D341Med (cell line): ENCODE data around the gene FERD3L.
"Not testable (repeated sequence)": the region's sequence is repeated elsewhere in the genome, so short reads cannot be mapped to it uniquely, and the experiment has no call there.

ENCODE experiments used
- DNase-seq: peaks from one replicate; pipeline ENCODE4 v3.0.0; 2012; ENCODE audit warnings: low spot score

The FERD3L gene, protein sequence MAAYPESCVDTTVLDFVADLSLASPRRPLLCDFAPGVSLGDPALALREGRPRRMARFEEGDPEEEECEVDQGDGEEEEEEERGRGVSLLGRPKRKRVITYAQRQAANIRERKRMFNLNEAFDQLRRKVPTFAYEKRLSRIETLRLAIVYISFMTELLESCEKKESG

DNA sequence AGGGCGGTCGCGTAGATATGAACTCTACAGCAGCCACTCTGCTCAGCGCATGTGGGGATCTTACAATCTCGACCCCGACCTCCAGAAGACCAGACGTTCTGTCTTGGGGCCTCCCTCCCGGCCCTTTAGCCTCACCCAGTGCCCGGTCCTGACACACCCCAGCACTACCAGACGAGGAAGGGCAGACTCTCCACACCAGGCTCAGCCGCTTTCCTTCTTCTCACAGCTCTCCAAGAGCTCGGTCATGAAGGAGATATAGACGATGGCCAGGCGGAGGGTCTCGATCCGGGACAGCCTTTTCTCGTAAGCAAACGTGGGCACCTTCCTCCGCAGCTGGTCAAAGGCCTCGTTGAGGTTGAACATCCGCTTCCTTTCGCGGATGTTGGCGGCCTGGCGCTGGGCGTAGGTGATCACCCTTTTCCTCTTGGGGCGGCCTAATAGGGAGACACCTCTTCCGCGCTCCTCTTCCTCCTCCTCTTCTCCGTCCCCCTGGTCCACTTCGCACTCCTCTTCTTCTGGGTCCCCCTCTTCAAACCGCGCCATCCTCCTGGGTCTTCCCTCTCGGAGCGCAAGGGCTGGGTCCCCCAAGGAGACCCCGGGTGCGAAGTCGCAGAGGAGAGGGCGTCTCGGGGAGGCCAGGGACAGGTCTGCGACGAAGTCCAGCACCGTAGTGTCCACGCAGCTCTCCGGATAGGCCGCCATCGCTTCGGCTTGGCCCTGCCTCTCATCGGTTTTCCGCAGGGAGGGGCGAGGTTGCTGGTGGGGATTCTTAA lies at the start of gene FERD3L:
Gene FERD3L, minus strand, starts transcription at position 761 of the 773 bp plus-strand sequence. Its CDS starts 59 bp downstream, at position 702.
- peak; percentile 10 for DNase-seq

DNA sequence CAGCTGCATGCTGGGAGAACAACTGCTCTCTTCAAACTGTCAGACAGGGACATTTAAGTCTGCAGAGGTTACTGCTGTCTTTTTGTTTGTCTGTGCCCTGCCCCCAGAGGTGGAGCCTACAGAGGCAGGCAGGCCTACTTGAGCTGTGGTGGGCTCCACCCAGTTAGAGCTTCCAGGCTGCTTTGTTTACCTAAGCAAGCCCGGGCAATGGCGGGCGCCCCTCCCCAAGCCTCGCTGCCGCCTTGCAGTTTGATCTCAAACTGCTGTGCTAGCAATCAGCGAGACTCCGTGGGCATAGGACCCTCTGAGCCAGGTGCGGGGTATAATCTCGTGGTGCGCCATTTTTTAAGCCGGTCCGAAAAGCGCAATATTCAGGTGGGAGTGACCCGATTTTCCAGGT lies 49.2 kb upstream of the FERD3L start:
- DNase-seq: not testable (repeated sequence)

DNA sequence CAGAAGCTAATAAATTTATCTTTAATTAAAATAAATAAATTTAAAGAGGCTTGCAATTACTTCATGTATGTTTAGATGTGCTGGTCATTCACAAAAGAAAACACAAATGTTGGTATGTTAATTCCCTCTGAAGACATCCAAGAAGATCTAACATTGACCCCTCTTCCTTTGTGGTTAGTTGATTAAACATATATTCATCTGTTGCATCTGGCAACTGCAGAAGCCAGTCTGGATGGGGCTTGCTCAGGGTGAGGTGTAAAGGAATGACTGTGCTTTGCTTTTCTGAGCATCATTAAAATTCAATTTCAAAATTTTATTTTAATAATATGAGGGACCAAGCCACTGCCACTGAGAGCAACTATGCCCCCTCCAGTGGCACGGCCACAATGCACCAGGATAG lies 36.4 kb upstream of the FERD3L start:
- no peak for DNase-seq

DNA sequence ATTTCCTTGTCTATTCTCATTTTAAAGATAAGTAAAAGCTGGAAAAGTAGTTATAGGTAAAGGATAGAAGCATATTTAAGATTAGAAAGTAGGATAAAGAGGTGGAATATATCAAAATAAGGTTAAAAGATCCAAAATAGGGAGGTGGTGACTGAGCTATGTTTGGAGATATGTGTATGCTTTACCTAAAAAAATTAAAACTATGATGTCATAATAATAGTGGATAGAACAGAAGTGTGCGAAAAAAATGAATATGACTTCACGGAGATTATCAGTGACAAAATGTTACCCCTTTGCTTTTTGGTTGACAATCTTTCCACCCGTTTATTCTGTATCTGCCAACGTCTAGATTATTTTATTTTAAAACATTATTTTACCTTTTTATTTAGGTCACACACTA lies 33.4 kb upstream of the FERD3L start:
- DNase-seq: no peak

DNA sequence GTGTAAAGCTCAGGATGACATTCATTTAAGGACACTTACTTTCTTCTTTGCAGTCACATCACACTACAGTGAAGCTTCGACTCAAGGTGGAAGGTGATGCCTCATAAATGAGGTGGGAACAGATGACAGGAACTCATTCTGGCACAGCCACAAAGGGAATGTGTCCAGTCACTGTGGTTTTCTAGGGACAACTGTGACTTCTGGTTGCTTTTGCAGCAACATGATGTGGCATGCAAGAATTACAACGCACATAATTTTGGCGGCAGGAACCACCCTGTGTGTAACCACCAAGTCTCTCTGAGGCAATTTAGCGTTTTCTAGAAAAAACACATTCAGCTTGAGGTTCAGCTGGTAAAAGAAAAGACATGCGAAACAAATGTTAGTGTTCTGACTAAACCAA lies 32.0 kb upstream of the FERD3L start:
- DNase-seq: no peak

DNA sequence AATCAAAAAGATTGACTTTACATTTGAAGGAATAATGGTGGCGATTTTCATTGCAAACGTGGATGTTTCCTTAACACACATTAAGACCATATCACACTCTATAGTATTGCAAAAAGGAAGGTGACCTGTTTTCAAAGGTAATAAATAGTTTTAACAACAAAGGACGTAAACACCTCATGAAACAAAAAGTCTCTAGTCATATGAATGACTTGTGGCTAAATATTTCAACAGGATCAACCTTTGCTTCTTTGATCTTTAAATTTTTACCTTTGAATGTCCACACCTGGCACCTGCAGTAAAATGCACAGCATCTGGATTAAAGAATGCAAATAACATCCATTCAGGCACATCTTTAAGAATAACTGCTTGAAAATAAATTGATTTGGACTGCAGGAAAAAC lies 30.0 kb upstream of the FERD3L start:
- DNase-seq: no peak

DNA sequence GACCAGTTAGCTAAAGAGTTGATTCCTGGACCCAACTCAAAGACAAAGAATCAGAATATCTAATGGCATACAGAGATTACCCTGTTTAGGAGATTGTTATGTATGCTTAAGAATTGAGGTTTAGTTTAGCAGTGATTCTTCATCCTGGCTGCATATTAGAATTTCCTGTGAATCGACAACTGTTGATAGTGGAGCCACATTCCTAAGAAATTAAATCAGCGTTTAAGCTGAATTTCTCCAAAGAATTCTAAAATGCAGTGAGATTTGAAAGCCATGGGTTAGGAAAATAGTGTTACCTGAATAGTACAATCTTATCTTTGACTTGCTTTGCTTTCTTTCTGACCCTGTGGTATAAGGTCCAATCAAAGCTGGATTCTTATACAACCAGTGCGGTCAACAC lies 16.4 kb upstream of the FERD3L start:
- no peak for DNase-seq

DNA sequence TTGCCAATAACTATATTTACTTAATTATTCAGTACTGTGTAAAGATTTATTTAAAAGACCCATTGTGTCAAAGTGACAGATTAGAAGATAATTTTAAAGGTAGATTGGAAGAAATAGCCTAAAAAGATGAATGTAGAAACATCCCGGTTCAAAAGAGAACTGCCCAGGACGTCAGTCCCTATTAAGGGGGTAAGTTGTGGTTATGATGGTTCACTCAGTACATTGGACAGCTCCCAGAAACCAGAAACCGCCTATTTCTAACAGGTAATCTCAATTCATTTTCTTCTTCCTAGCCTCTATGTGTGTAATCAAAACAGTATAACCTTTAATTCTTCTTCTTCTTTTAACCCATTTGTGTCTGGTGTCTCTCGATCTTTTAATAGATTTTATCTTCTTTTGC lies 1.5 kb upstream of the FERD3L start:
- no peak for DNase-seq

DNA sequence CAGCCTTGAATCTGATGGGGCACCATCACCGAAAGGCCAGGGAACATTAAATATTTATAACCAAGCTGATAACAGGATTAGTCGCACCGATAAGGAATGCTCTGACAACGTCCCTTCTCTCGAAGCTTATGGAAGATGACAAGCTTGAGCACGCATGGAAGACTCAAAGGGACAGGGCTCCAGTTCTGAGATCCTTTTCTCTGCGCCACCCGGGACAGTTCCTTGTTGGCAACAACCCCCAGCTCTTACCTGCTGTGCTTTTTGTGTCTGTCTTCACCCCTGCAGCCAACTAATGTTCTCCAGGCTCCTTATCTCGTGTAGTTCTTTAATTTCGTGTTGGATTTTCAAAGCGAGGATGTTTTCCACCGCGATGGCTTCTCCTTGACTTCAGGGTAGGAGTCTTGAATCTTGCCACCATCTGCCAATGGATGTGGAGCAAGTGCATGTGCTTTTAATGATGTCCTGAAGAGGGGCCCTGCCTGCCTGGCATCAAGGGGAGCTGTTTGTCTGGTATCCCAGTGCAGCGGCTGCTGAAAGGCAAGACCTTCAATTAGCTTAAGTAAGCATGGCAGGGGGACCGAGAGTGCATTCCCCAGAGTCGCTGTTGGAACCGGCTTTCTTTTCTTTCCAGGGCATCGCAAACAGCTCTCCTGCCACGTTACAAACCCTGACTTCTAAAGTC lies 354 bp upstream of the FERD3L start:
- DNase-seq: no peak

DNA sequence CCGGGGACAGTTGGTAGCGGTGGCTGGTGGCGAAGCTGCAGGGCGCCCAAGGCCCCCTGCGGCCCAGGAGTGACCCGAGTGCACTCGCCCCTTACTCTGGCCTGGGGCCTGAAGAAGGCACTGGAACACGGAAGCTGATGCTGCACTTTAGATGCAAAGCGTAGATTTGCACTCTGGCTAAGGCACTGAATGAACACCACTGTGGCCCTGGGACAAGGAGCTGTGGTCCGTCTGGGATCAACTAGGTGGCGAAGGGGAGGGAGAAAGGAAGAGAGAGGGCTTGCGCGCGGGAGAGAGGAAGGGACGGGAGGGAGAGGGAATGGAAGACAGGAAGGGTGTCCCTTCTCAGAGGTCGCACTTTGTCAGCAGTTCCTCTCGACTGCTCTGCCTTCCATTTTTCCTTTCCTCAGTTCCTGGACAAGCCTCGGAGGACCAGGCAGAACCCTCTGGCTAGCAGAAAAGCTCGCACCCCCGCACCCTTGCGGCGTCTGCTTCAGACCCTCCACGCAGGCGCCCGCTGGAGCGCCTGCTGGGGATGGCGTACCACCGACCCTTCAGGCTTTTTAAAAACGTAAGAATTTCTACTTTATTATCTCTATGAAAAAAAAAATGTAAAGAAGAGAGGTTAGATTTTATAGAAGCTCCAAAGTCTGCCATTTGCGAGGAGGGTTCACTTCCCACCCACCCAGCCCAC lies 1.2 kb downstream of the FERD3L start:
- peak; percentile 15 for DNase-seq

DNA sequence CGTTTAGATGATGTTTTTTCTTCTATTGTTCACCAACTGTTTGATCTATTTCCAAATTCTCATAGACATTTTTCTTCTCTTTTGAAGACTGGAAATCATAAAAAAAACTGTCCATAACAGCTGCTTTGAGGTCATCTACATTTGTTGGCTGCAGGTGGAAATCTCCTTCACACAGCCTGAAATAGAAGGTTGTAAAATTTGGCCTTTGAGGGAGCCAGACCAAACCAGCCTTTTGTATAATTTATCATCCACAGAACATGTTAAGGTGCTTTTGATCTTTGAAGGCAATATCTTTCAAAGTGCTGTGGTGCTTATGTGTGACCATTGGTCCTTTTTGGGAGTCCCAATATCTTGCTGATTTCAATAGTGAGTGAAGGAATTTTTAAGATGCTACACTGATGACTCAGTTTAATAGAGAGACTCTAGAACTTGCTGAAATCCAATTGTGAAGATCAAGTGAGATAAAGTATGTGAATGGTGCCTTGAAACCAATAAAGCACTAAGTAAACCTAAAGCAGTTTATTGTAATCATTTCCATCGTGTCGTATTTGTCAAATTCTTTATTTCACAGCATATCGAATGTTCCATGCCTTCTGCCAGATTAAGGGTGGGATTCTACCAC lies 5.4 kb downstream of the FERD3L start:
- DNase-seq: no peak

DNA sequence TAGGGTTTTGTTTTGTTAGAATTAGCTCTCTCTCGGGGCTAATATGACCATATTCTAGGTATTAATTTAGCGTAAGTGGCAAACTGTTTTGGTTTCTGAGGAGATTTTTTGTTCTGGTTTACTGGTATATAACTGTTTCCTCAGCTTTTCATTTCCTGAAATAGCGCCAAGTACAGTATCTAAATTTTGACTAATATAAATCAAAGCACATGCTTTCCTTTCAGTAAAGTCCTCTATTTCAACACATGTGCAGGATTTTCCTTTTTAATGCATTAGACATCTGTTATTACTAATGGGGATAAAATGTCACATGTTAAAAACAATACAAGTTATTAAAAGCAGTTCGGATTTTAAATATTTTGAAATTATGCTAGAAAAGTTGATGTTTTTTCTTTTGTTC lies 11.3 kb downstream of the FERD3L start:
- DNase-seq: no peak

DNA sequence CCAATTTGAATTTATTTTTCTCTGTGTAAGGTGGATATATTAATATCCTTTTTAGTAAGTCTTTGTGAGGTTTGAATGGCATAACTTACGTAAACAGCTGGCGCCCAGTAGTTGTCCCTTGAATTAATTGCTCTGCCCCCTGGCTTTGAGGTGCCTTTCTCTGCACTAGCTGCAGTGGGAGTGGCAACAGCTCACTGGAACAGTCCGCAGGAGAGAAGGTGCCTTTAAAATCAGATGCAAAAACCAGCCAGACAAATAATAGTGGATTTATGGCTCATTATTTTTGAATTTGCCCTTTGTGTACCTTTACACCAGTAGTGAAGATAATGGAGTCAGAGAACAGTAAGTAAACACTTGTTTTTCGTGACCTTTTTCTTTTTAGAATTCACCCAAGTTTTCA lies 11.8 kb downstream of the FERD3L start:
- DNase-seq: no peak

DNA sequence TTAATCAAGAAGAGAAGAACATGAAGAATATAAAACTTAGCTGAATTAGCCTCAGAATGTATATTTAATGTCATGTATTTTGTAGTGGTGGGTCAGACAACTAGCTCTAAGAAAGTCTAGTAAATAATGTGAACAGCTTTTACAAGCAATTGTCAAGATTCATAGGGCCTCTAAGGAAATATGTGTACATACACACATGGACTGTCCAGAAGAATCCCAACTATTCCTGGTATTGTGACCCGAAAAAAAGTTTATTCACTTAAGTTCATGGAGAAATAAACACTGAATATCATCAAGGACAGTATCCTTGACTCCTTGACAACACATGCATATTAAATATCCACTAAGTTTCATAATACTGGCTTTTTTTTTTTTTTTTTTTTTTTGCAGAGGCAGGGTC lies 16.4 kb downstream of the FERD3L start:
- no peak for DNase-seq

DNA sequence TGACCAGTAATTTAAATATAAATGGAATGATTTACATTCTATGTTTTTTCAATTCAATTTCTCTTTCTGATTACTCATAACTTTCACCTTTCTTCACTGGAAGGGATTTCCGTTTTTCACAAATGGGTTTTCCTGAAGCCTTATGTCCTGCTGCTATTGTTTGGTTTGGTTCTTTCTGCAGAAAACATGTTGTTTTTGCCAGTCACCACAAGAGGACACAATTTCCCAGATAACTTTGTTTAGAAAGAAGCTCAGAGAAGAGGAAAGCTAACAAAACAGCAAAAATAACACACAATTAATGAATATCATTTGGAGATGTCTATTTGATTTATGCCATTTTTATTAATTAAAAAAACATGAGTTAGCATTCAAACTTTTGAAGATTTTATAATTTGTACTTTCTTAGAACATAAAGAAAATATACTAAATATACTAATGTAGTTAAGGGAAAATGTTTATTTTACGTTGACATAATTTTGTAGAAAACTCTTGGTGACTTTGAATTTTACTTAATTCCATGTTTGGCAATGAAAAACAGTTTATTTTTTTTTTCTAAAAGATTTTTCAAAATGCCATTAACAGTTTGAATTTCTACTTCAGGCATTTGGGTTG lies 23.1 kb downstream of the FERD3L start:
- no peak for DNase-seq

DNA sequence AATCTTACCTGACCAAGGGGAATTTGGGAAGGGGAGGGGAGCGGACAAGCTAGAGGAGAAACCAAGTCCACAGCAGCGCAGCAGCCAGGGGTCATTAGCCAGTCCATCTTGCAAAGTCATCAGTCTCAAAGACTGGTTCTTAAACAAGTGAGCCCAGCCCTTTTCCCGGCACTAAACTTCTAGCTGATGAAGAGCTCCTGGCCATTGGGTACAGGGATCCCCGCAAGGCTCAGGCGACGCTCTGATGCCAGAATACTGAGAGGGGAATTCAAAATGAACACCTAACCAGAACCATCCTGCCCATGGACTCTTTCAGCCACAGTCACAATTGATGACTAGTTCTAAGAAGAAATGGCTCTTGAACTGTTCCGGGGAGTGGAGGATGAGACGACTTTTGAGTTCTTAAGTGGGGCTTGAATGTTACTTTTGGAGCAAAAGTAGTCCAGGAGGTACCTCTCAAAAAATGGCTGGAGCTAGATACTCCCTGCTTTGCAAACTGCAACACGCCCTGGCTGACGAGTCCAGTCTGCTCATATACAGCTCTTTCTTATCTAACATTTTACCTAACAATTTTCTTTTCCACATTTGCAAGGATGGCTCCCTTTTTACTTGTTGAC lies 25.2 kb downstream of the FERD3L start:
- DNase-seq: no peak

DNA sequence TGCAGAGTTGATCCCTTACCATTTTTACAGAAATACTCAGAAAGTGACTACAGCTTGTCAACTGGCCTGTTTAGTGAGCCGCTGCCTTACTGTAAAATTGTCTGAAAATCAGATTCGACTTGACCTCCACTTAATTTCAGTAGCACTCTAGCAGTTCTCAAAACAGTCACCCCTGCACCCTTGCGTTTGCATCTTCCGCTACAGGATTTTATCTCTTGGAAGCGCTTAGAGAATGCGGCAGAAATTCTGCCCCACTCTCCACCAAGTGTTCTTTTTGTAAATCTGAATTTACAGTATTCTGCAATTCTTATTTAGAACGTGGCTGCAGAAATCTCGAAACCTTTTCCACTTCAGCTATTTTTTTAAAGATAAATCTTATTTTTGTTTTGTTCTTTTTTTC lies 25.8 kb downstream of the FERD3L start:
- DNase-seq: no peak

DNA sequence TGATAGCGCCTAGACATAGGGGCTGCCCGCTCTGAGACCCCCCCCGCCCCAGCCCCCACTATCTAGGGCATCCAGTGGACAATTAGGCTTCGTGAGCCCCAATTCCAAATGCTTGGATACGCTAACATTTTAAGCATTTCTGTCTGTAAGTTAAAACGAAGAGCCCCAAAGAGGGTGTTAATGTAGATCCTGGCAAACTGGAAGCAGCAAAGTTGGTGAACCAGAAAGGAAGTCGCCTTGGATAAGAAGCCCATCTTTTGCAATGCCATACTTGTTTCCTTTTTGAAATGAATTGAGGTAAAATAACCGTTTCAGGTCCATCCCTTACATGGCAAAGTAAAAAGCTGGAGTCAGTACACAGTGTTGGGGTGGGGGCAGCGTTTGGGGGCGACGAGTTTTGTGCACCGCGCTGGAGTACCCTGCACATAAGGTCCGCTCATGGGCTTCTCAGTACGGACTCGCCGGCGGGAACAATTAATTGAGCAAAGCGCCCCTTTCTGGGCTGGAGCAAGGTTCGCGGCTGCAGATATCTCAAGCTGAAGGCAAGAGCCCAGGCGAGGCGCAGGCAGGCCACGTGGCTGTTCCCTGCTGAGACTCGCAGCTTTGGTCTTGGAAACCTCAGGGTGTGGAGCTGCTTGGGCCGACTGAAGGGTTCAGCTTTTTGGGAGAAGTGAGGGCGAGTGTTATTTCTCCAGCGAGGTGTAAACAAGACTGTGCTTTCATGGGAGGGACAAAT lies 26.4 kb downstream of the FERD3L start:
- no peak for DNase-seq

DNA sequence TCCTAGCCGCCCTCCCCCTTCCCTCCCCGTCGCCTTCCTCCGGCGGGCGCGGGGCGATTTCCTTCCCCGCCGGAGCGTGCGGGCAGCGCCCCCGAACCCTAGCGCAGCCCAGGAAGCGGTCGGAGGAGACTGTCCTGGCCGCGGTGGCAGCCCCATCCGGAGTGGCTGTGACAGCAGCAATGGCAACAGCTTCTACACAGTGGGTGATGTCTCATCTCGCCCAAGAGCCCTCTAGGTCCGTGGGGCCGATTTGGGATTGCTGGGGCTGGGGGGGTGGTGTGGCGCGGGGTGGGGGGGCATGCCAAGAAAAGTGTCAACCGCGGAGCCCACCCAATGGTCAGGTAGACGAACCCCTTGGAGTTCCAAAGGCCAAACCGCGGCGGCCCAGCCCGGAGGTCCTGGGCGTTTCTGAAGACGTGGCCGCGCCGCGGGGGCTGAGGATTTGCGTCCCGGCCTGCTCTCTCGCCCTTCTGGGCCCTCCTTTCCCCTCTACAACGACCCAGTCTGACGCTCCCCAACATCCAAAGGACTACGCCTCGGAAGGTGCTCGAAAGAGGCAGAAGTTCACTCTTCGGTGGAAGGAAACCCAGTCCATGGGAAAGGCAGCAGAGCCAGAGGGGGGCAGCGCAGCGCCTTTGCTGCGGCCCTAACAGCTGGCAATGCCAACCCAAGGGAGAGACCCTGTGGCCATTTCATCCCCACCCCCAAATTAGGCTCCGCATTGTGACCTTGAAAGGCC lies 27.2 kb downstream of the FERD3L start:
- DNase-seq: peak; percentile 37
